HG03457 (cell line): Measurements from ENCODE around the gene RFX4.

Experiments
- ATAC-seq: cut with Tn5 transposase; IDR thresholded peaks from one replicate; pipeline ENCODE4 v1.9.1; 2021; ENCODE audit warnings: moderate number of reproducible peaks; ENCODE audit not compliant: unreplicated experiment

RFX4 gene

DNA sequence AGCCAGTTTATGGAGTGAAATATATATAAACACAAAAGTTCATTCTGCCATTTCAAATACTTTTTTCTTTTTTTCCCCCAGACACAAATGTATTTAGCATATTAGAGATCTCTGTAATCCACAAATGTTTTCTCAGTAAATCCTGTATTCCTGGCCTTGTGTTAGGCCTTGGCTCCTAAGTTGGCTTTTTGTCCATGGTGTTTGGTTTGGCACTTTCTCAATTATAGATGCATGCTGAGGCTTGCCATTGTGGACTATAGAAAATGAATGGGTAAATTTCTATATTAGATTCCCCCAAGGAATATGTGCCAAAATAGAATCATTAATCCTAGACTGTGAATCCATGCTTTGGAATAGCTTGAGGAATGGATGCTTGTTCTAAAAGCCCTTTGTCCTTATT is 208.7 kb downstream of the RFX4 start:
- no peak for ATAC-seq

DNA sequence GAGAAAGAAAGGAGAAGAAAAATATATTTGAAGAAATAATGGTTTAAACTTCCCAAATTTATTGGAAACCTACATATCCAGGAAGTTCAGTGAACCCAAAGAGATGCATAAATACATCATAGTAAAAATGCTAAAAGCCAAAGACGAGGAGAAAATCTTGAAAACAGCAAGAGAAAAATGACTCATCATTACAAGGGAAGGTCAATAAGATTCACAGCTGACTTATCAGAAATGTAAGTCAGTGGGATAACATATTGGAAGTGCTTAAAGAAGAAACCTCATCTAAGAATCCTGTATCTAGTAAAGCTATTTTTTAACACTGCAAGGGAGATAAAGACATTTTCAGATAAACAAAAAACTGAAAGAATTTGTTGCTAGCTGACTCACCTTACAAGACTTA is 211.6 kb downstream of the RFX4 start:
- ATAC-seq = no peak

DNA sequence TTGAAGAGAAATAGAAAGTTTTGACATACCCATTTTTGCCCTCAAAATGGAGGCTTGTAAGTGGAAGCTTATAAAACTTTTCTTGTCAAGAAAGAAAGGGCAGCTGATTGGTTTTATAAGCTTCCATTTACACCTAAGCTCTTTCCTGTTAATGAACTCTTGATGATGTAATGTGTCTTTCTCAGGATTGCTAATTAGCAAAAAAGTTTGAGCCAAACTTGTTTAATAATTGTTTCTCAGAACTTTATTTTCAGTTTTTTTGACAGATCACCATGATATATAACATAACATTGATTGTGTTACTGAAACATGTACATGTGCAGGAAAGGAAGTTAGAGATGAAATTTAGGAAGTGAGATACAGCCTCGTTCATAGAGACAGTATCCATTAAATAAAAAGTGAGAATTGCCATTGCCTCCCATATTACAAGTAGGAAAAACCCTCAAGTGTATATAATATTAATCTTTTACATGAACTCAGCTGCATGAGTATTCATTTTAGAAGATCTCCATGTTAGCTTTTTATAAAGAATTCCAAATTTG is 218.4 kb downstream of the RFX4 start:
- no peak for ATAC-seq

DNA sequence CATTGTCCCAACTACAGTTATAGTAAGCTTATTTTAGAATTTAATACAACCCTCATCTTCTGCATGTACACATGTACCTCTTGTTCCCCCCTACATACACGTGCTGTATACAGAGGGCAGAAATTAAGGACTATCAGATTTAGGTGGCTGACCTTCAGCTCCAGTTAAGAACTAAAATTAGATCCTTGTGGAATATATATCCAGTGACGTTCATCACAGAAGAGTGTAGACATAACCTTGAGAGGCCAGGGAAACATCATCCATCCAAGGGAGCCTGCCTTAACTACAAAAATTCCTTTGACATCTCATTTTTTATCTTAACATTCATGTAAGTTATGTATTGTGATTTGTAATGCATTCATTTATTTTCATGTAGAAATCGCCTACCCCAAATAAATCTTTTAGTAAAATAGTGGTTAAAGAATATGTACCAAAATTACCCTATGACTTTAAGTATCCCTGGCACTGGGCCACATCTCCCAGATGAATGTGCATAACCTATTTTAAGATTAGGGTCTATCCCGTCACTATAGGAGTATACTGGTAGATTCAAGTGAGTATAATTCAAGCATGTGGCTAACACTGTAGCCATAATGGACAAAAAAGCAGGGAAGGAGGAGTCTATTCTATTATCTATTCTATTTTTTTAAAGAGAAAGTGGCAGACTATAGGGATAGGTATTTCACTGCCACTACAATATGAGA is 219.2 kb downstream of the RFX4 start:
- no peak for ATAC-seq

DNA sequence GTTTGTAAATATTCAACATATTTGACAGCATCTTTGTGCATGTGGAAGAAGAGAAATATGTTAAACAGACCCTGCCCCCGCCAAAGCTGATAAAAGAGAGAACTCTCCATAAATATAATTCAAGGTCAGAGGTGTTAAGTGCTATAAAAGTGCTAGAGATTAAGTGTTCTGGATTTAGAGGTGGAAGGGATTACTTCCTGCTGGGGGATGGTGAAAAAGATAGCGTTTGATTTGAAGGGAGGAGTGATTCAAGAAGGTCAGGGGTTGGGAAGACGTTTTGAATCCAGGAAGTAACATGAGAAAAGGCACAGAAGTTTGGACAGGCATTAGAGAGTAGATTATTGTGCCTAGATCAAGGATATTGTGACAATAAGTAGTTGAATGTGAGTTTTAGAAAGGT is 221.9 kb downstream of the RFX4 start:
- no peak for ATAC-seq
